Upper lobe of right lung (tissue), 1 donor: ENCODE results near the gene P2RY11. TPM values are rescaled to one million over a fixed set of nuclear protein-coding genes. Genes with fewer than 3 reads are reported as not detected.

Source experiments
- ATAC-seq: fragments of 200-7000 bp; cut with Tn5 transposase; one replicate; pipeline ENCODE4 v1.9.1; 2020; ENCODE audit warnings: mild to moderate bottlenecking, moderate library complexity
- DNase-seq: peaks from one replicate; pipeline ENCODE4 v3.0.0-alpha.2; 2020
- H3K27ac ChIP-seq: fragments of 200-600 bp; one replicate; pipeline ENCODE4 v1.8.0; 2022
- H3K27me3 ChIP-seq: fragments of 200-600 bp; one replicate; pipeline ENCODE4 v1.8.0; 2022; ENCODE audit warnings: mild to moderate bottlenecking
- H3K36me3 ChIP-seq: fragments of 200-600 bp; one replicate; pipeline ENCODE4 v1.8.0; 2022
- H3K4me1 ChIP-seq: fragments of 200-600 bp; one replicate; pipeline ENCODE4 v1.8.0; 2022
- H3K4me3 ChIP-seq: fragments of 200-600 bp; one replicate; pipeline ENCODE4 v1.8.0; 2022; ENCODE audit warnings: mild to moderate bottlenecking
- H3K9me3 ChIP-seq: fragments of 200-600 bp; one replicate; pipeline ENCODE4 v1.8.0; 2022
- intact Hi-C: fragments of 100-400 bp; cut with DNase I; formaldehyde crosslinking; loops from one replicate; pipeline ENCODE4 v1.11.0; 2022
- total RNA-seq: library from RNA; stranded (reverse); fragmentation: NEBNext Ultra II Directional; extraction: Animal tissue kit (Norgen Biotek cat#: 25700); gene quantifications from one replicate; pipeline ENCODE4 v1.2.1, GENCODE V29; 2021
- TF ChIP-seq, protein P1 (sequence below): fragments of 200-600 bp; IDR thresholded peaks from one replicate; pipeline ENCODE4 v1.8.0; 2022; ENCODE audit warnings: antibody characterized with exemption
- donor health status: DM: no; HTN: yes; CAD: no; lungs with severe emphysema.

P2RY11 gene
- total RNA-seq, 1 donor from 2014 or later: 13.5 TPM

DNA sequence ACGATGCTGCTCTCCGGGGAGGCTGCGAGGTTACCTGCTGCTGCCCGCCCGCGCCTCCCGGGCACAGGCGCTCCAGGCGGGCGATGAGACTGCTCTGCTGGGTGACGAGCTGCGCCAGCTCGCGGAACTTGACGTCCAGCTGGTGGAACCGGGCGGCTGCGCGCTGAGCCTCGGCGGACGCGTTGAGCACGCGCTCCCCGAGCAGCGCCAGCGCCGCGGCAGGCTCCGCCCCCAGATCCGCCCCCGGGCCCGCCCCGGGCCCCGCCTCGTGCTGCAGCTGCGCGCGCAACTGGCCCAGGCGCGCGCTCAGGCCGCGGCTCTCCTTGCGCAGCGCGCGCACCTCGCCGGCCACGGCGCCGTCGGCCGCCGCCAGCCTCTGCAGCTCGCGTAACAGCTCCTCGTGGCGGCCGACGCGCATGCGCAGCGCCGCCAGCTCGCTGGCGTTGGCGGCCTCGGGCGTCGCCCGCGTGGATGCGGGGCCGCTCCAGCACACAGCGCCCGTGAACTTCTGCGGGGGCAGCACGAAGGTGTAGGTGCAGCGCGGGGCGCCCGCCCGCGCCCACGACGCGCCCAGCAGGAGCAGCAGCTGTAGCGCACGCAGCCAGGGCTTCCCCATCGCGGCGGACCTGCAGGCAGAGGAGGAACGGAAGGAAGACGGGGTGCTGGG, 15.4 kb upstream of the P2RY11 start:
- TF ChIP-seq, protein P1, sequence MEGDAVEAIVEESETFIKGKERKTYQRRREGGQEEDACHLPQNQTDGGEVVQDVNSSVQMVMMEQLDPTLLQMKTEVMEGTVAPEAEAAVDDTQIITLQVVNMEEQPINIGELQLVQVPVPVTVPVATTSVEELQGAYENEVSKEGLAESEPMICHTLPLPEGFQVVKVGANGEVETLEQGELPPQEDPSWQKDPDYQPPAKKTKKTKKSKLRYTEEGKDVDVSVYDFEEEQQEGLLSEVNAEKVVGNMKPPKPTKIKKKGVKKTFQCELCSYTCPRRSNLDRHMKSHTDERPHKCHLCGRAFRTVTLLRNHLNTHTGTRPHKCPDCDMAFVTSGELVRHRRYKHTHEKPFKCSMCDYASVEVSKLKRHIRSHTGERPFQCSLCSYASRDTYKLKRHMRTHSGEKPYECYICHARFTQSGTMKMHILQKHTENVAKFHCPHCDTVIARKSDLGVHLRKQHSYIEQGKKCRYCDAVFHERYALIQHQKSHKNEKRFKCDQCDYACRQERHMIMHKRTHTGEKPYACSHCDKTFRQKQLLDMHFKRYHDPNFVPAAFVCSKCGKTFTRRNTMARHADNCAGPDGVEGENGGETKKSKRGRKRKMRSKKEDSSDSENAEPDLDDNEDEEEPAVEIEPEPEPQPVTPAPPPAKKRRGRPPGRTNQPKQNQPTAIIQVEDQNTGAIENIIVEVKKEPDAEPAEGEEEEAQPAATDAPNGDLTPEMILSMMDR: no peak
- peak overlapping the region; percentile 82 for H3K27ac ChIP-seq
- ATAC-seq (peak; percentile 95), DNase-seq (peak; percentile 95)
- intact Hi-C loops: no loop called here
- no peaks in the 10 kb centered on the region for H3K27me3 ChIP-seq
- peak overlapping the region; percentile 59 for H3K4me3 ChIP-seq
- H3K9me3 ChIP-seq: no peaks in the 10 kb centered on the region
- H3K36me3 ChIP-seq: peaks cover 14% of the 10 kb centered on the region
- peaks cover 9% of the 10 kb centered on the region for H3K4me1 ChIP-seq

DNA sequence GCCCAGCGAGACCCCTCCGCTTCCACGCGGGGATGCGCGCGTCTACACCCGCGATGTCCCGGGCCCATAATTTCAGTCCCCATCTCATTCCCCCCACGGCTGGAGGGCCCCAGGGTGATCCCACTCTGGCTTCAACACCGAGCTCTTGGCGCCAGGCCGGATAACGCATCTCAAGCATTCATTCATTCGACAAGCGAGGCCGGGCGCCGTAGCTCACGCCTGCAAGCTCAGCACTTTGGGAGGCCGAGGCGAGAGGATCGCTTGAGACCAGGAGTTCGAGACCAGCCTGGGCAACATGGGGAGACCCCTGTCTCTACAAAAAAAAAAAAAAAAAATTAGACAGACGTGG, 14.9 kb upstream of the P2RY11 start:
- TF ChIP-seq, protein P1: no peak
- peaks cover 9% of the 10 kb centered on the region for H3K4me1 ChIP-seq
- no peak for ATAC-seq
- H3K27ac ChIP-seq: peak overlapping the region; percentile 74
- H3K4me3 ChIP-seq: peak overlapping the region; percentile 59
- intact Hi-C loops: no loop called here
- no peak for DNase-seq
- no peaks in the 10 kb centered on the region for H3K9me3 ChIP-seq
- no peaks in the 10 kb centered on the region for H3K27me3 ChIP-seq
- H3K36me3 ChIP-seq: peaks cover 14% of the 10 kb centered on the region

DNA sequence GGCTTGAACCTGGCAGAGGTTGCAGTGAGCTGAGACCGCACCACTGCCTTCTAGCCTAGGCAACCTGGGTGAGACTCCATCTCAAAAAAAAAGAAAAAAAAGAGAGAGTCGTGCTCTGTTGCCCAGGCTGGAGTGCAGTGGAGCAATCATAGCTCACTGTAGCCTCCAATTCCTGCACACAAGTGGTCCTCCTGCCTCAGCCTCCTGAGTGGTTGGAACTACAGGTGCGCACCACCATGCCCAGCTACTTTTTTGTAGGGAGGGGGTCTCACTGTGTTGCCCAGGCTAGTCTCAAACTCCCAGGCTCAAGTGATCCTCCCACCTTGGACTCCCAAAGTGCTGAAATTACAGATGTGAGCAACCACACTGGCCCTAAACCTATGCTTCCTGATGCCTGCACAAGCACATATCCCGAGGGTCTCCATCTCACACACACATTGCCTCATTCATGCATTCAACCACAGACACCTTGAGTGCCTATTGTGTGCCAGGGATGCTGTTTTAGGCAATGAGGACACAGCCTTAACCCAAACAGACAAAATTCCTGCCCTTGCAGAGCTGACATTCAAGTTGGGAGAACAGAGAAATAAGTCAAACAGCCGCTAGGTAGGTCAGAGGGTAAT, 11.2 kb upstream of the P2RY11 start:
- no peak for DNase-seq
- Histone ChIP-seq H3K4me1 (peaks cover 9% of the 10 kb centered on the region), H3K36me3 (no peaks in the 10 kb centered on the region), H3K27ac (no peak overlapping the region), H3K27me3 (no peaks in the 10 kb centered on the region), H3K9me3 (no peaks in the 10 kb centered on the region), H3K4me3 (no peak overlapping the region)
- ATAC-seq: no peak
- TF ChIP-seq, protein P1: no peak
- intact Hi-C loops: loop anchor here (10.0 kb wide), 1 partner anchor 175 kb away; no protein-coding TSS in a partner anchor

- Histone ChIP-seq H3K27me3 (no peaks in the 10 kb centered on the region), H3K4me1 (peaks cover 12% of the 10 kb centered on the region), H3K27ac (peak overlapping the region; percentile 17), H3K36me3 (peaks cover 6% of the 10 kb centered on the region), H3K9me3 (no peaks in the 10 kb centered on the region), H3K4me3 (no peak overlapping the region)
- DNase-seq (no peak), ATAC-seq (no peak)
- intact Hi-C loops: loop anchor here (10.0 kb wide), 1 partner anchor 178 kb away; no protein-coding TSS in a partner anchor
- TF ChIP-seq, protein P1: no peak
These were observed 8.7 kb upstream of the P2RY11 start for GRCh38 chr19:10102787-10103236.

- Histone ChIP-seq H3K27me3 (no peaks in the 10 kb centered on the region), H3K4me1 (peaks cover 12% of the 10 kb centered on the region), H3K36me3 (peaks cover 19% of the 10 kb centered on the region), H3K27ac (no peak overlapping the region), H3K9me3 (no peaks in the 10 kb centered on the region), H3K4me3 (no peak overlapping the region)
- TF ChIP-seq, protein P1: no peak
- ATAC-seq (no peak), DNase-seq (no peak)
- intact Hi-C loops: loop anchor here (10.0 kb wide), 1 partner anchor 179 kb away; no protein-coding TSS in a partner anchor
These were observed 7.4 kb upstream of the P2RY11 start for GRCh38 chr19:10104130-10104513.
